Nucleus accumbens (tissue), 56 donors: ENCODE measurements around the gene OTULINL.

Experiments used
- DNase-seq, 56 donors: peaks; one replicate each; lab custom pipeline; 2025; lab: John Stamatoyannopoulos, UW

Gene OTULINL

GRCh38 chr5:14576206-14576605 lies 5.4 kb upstream of the OTULINL start:
- no peak for DNase-seq

GRCh38 chr5:14577079-14577725 lies 4.4 kb upstream of the OTULINL start:
- no peak for DNase-seq

GRCh38 chr5:14577971-14578370 lies 3.6 kb upstream of the OTULINL start:
- DNase-seq, result no peak

- DNase-seq, result no peak
These were observed 2.3 kb upstream of the OTULINL start for GRCh38 chr5:14579246-14579645.

GRCh38 chr5:14579731-14580397 lies 1.7 kb upstream of the OTULINL start:
- no peak for DNase-seq

- DNase-seq, result no peak
These were observed 1.1 kb upstream of the OTULINL start for GRCh38 chr5:14580398-14581034.

GRCh38 chr5:14581891-14582796 lies 552 bp downstream of the OTULINL start:
- DNase-seq, result peak in 12 of 56 donors; percentile 8 to 46 (median 22)

GRCh38 chr5:14582797-14583137 lies 1.2 kb downstream of the OTULINL start:
- peak in 1 of 56 donors; percentile 8 for DNase-seq

- no peak for DNase-seq
These were observed 3.3 kb downstream of the OTULINL start for GRCh38 chr5:14584848-14585247.

GRCh38 chr5:14587150-14587549 lies 5.6 kb downstream of the OTULINL start:
- DNase-seq, result peak in 19 of 56 donors; percentile 2 to 43 (median 15)

- no peak for DNase-seq
These were observed 6.6 kb downstream of the OTULINL start for GRCh38 chr5:14588145-14588544.

- no peak for DNase-seq
These were observed 7.4 kb downstream of the OTULINL start for GRCh38 chr5:14588758-14589543.

GRCh38 chr5:14590949-14591348 lies 9.4 kb downstream of the OTULINL start:
- DNase-seq, result no peak

- no peak for DNase-seq
These were observed 10.0 kb downstream of the OTULINL start for GRCh38 chr5:14591548-14591947.

GRCh38 chr5:14593326-14594021 lies 11.9 kb downstream of the OTULINL start:
- DNase-seq, result no peak

- DNase-seq, result no peak
These were observed 12.9 kb downstream of the OTULINL start for GRCh38 chr5:14594378-14595074.

- DNase-seq, result peak in 3 of 56 donors; percentile 11 to 19 (median 18)
These were observed 13.6 kb downstream of the OTULINL start for GRCh38 chr5:14595189-14595588.

- no peak for DNase-seq
These were observed 14.3 kb downstream of the OTULINL start for GRCh38 chr5:14595891-14596290.

GRCh38 chr5:14597080-14597479 lies 15.5 kb downstream of the OTULINL start:
- no peak for DNase-seq
